Measurements from ENCODE around the gene SPDYE2. TPM values are rescaled to one million over a fixed set of nuclear protein-coding genes. Genes with fewer than 3 reads are reported as not detected.
A peak's percentile ranks its signal among the peaks of the same experiment; 100 is the strongest.
"Not testable (repeated sequence)": the region's sequence is repeated elsewhere in the genome, so short reads cannot be mapped to it uniquely, and the experiment has no call there.

The SPDYE2 gene
- polyA plus RNA-seq, 2 of the 4 experiments (the other 2 are of a cell fraction): not detected

DNA sequence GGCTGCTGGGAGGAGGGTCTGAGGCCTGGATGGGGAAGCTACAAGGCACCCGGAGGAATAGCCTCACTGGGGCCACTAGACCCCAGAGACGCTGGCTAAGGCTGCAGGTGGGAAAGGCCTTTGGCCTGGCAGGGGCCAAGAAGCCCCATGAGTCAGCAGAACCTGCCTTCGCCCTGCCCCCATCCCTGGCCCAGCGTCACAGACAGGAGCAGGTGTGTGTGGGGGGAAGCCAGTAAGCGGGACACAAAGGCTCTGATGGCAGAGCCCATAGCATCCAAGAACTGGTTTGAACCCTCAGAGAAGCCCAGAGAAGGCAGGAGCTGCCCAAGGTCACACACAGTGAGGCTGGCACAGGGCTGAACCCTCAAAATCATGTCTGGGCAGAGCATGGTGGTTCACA lies 55.8 kb downstream of the SPDYE2 start:
- H3K27ac ChIP-seq; ATAC-seq; FAIRE-seq; H3K4me1 ChIP-seq; POLR2A ChIA-PET; DNase-seq (ENCODE audit: low read depth in 1 of 2, low spot score in 1 of 2); H3K4me3 ChIP-seq; H3K4me2 ChIP-seq; H3K9me3 ChIP-seq; CTCF ChIA-PET: not testable (repeated sequence)
- no CpG with 5 or more reads among the region's 5 CpGs for WGBS (ENCODE audit: missing lambda C conversion rate)

DNA sequence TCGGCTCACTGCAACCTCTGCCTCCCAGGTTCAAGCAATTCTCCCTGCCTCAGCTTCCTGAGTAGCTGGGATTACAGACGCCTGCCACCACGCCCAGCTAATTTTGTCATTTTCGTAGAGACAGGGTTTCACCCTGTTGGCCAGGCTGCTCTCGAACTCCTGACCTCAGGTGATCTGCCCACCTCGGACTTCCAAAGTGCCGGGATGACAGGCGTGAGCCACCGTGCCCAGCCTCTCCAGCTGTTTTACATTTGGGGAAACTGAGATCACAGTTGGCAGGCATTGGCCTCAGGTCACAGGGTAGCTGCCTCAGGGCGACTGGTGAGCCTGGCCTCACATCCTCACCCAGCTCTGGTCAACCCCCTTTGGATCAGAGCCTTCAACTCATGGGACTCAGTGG lies 58.7 kb downstream of the SPDYE2 start:
- H3K4me1 ChIP-seq; FAIRE-seq; ATAC-seq; H3K4me2 ChIP-seq; DNase-seq (ENCODE audit: low read depth in 1 of 2, low spot score in 1 of 2); H3K27ac ChIP-seq; H3K4me3 ChIP-seq; POLR2A ChIA-PET; CTCF ChIA-PET; H3K9me3 ChIP-seq: not testable (repeated sequence)
- no CpG with 5 or more reads among the region's 10 CpGs for WGBS (ENCODE audit: missing lambda C conversion rate)

DNA sequence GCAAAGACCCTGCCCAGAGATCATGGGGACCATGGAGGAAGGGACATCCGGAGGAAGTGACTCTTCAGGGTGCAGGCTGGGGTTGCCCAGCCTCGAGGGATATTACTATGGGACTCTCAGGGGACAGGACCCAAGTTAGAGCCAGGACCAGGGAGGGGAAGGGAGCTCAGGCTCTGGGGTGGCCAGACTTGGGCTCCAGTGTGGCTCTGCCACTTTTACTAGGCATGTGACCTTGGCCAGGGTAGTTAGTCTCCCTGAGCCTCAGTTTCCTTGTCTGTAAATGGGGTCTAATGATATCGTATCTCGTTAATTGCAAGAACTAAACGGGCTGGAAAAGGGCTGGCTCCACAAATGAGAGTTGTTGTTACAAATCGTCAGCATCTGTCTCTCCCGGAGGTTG lies 59.4 kb downstream of the SPDYE2 start:
- H3K4me2 ChIP-seq; POLR2A ChIA-PET; H3K9me3 ChIP-seq; FAIRE-seq; H3K27ac ChIP-seq; H3K4me3 ChIP-seq; DNase-seq (ENCODE audit: low read depth in 1 of 2, low spot score in 1 of 2); CTCF ChIA-PET; H3K4me1 ChIP-seq: not testable (repeated sequence)
- ATAC-seq: peak; percentile 4 to 10; a peak in 3 of 6 replicates
- 95% methylated on average over 2 of the region's 7 CpGs for WGBS (ENCODE audit: missing lambda C conversion rate)

DNA sequence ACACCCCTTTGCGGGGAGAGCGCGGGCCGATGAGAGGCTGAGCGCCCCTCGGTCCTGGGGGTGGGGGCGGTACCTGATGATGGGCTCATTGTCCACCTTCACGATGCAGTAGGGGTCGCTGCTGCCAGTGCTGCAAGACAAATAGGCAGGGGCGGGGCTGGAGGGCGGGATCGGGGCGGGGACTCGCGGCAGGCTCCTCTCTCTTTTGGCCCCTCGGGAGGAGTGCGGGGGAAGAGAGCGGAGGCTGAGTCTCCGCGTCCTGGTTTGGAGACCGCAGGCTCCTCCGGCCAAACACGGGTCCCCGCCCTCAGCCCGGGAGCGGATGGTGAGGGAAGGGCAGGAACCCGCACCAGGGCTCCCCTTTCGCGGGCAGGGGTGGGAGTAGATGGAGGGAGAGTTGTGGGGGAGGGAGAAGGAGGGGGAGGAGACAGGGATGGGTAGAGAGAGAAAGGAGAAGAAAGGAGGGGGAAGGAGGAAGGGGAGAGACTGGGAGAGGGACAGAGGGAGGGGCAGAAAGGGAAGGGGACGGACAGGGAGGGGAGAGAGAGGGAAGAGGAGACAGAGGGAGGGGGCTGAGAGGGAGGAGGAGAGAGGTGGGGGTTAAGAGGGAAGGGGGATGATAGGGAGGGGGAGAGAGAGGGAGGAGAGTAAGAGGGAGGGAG lies 60.1 kb downstream of the SPDYE2 start:
- no CpG with 5 or more reads among the region's 30 CpGs for WGBS (ENCODE audit: missing lambda C conversion rate)
- H3K4me3 ChIP-seq; H3K9me3 ChIP-seq; H3K27ac ChIP-seq; DNase-seq (ENCODE audit: low read depth in 1 of 2, low spot score in 1 of 2); CTCF ChIA-PET; FAIRE-seq; H3K4me2 ChIP-seq; POLR2A ChIA-PET; H3K4me1 ChIP-seq: not testable (repeated sequence)
- ATAC-seq: peak; percentile 52 to 80

DNA sequence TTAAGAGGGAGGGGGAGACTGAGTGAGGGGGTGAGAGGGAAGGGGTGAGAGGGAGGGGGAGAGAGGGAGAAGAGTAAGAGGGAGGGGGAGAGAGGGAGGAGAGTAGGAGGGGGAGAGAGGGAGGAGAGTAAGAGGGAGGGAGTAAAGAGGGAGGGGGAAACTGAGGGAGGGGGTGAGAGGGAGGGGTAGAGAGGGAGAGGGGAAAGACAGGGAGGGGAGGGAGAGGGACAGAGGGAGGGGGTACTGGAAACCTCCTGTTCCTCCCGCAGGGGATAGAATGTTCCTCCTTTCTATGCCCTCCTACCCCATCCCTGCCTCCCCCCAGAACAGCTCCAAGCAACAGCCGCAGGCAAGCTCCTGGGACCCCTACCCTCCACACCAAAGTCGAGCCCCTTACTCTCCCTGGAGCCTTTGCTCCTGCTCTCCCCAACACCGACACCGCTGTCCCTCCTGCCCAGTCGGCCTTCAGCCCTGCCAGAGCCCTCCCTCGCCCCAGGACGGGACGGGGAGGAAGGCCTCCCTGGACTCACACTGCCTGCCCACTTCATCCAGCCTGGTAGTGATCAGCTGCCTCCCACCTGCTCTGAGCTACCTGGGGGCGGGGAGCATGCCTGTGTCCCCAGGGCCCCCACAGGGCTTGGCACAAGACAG lies 60.8 kb downstream of the SPDYE2 start:
- DNase-seq (ENCODE audit: low read depth in 1 of 2, low spot score in 1 of 2); POLR2A ChIA-PET; H3K9me3 ChIP-seq; CTCF ChIA-PET; FAIRE-seq; ATAC-seq; H3K4me1 ChIP-seq; H3K4me3 ChIP-seq; H3K4me2 ChIP-seq: not testable (repeated sequence)
- 66% methylated on average over 7 of the region's 10 CpGs for WGBS (ENCODE audit: missing lambda C conversion rate)
- 0 out of 6 replicates have a peak overlapping the region, but pooled peaks of 1 of the 2 experiments have one; percentile 45 for H3K27ac ChIP-seq

Other genes with a start within 250 kb of the SPDYE2 start
- not detected in 2 replicates for gene SPDYE6, start 194.8 kb upstream of the SPDYE2 start, polyA plus RNA-seq (2011; rRNA removed)
- gene SPDYE6, start 194.8 kb upstream of the SPDYE2 start, polyA plus RNA-seq (2017; fragmentation: RNase III; extraction: RNeasy Plus Mini Kit Qiagen cat#74134 plus additional on column Dnase treatment): not detected in 3 replicates
- gene PRKRIP1, start 154.9 kb upstream of the SPDYE2 start, polyA plus RNA-seq (2011; rRNA removed): 11.5 and 15.4 TPM in 2 replicates
- 21.3 to 25.6 TPM (median 24.1 TPM) in 3 replicates for gene PRKRIP1, start 154.9 kb upstream of the SPDYE2 start, polyA plus RNA-seq (2017; fragmentation: RNase III; extraction: RNeasy Plus Mini Kit Qiagen cat#74134 plus additional on column Dnase treatment)
- gene ORAI2, start 117.7 kb upstream of the SPDYE2 start, polyA plus RNA-seq (2011; rRNA removed): 12.8 and 14.6 TPM in 2 replicates
- 17.3 to 22.1 TPM (median 21.8 TPM) in 3 replicates for gene ORAI2, start 117.7 kb upstream of the SPDYE2 start, polyA plus RNA-seq (2017; fragmentation: RNase III; extraction: RNeasy Plus Mini Kit Qiagen cat#74134 plus additional on column Dnase treatment)
- gene ALKBH4, start 86.4 kb upstream of the SPDYE2 start, polyA plus RNA-seq (2011; rRNA removed): 3.1 and 4.0 TPM in 2 replicates
- gene ALKBH4, start 86.4 kb upstream of the SPDYE2 start, polyA plus RNA-seq (2017; fragmentation: RNase III; extraction: RNeasy Plus Mini Kit Qiagen cat#74134 plus additional on column Dnase treatment): 7.9 to 8.8 TPM (median 8.2 TPM) in 3 replicates
- 10.7 and 14.9 TPM in 2 replicates for gene LRWD1, start 86.2 kb upstream of the SPDYE2 start, polyA plus RNA-seq (2011; rRNA removed)
- 26.3 to 28.7 TPM (median 28.1 TPM) in 3 replicates for gene LRWD1, start 86.2 kb upstream of the SPDYE2 start, polyA plus RNA-seq (2017; fragmentation: RNase III; extraction: RNeasy Plus Mini Kit Qiagen cat#74134 plus additional on column Dnase treatment)
- gene POLR2J, start 72.3 kb upstream of the SPDYE2 start, polyA plus RNA-seq (2011; rRNA removed): 70.5 and 99.0 TPM in 2 replicates
- 101 to 107 TPM (median 104 TPM) in 3 replicates for gene POLR2J, start 72.3 kb upstream of the SPDYE2 start, polyA plus RNA-seq (2017; fragmentation: RNase III; extraction: RNeasy Plus Mini Kit Qiagen cat#74134 plus additional on column Dnase treatment)
- gene RASA4B, start 33.4 kb upstream of the SPDYE2 start, polyA plus RNA-seq (2011; rRNA removed): 0.83 and 0.93 TPM in 2 replicates
- gene RASA4B, start 33.4 kb upstream of the SPDYE2 start, polyA plus RNA-seq (2017; fragmentation: RNase III; extraction: RNeasy Plus Mini Kit Qiagen cat#74134 plus additional on column Dnase treatment): 1.4 to 1.5 TPM (median 1.4 TPM) in 3 replicates
- 1.4 and 1.7 TPM in 2 replicates for gene UPK3BL2, start 7.5 kb upstream of the SPDYE2 start, polyA plus RNA-seq (2011; rRNA removed)
- 3.3 to 3.9 TPM (median 3.7 TPM) in 3 replicates for gene UPK3BL2, start 7.5 kb upstream of the SPDYE2 start, polyA plus RNA-seq (2017; fragmentation: RNase III; extraction: RNeasy Plus Mini Kit Qiagen cat#74134 plus additional on column Dnase treatment)
- 29.5 and 52.4 TPM in 2 replicates for gene POLR2J3, start 21.4 kb downstream of the SPDYE2 start, polyA plus RNA-seq (2011; rRNA removed)
- gene POLR2J3, start 21.4 kb downstream of the SPDYE2 start, polyA plus RNA-seq (2017; fragmentation: RNase III; extraction: RNeasy Plus Mini Kit Qiagen cat#74134 plus additional on column Dnase treatment): 22.2 to 33.4 TPM (median 25.5 TPM) in 3 replicates
- 1.8 and 3.4 TPM in 2 replicates for gene RASA4, start 65.5 kb downstream of the SPDYE2 start, polyA plus RNA-seq (2011; rRNA removed)
- 1.3 to 3.2 TPM (median 2.6 TPM) in 3 replicates for gene RASA4, start 65.5 kb downstream of the SPDYE2 start, polyA plus RNA-seq (2017; fragmentation: RNase III; extraction: RNeasy Plus Mini Kit Qiagen cat#74134 plus additional on column Dnase treatment)
- 17.4 and 19.4 TPM in 2 replicates for gene UPK3BL1, start 91.6 kb downstream of the SPDYE2 start, polyA plus RNA-seq (2011; rRNA removed)
- gene UPK3BL1, start 91.6 kb downstream of the SPDYE2 start, polyA plus RNA-seq (2017; fragmentation: RNase III; extraction: RNeasy Plus Mini Kit Qiagen cat#74134 plus additional on column Dnase treatment): 7.9 to 10.2 TPM (median 8.2 TPM) in 3 replicates
- gene SPDYE2B, start 99.1 kb downstream of the SPDYE2 start, polyA plus RNA-seq (2011; rRNA removed): not detected in 2 replicates
- not detected in 3 replicates for gene SPDYE2B, start 99.1 kb downstream of the SPDYE2 start, polyA plus RNA-seq (2017; fragmentation: RNase III; extraction: RNeasy Plus Mini Kit Qiagen cat#74134 plus additional on column Dnase treatment)
- gene POLR2J2, start 120.4 kb downstream of the SPDYE2 start, polyA plus RNA-seq (2011; rRNA removed): 1.3 and 3.0 TPM in 2 replicates
- 0.19 to 0.53 TPM (median 0.43 TPM) in 3 replicates for gene POLR2J2, start 120.4 kb downstream of the SPDYE2 start, polyA plus RNA-seq (2017; fragmentation: RNase III; extraction: RNeasy Plus Mini Kit Qiagen cat#74134 plus additional on column Dnase treatment)
- gene FAM185A, start 197.8 kb downstream of the SPDYE2 start, polyA plus RNA-seq (2011; rRNA removed): 6.9 and 9.1 TPM in 2 replicates
- 7.4 to 8.1 TPM (median 7.5 TPM) in 3 replicates for gene FAM185A, start 197.8 kb downstream of the SPDYE2 start, polyA plus RNA-seq (2017; fragmentation: RNase III; extraction: RNeasy Plus Mini Kit Qiagen cat#74134 plus additional on column Dnase treatment)

Data from A549 (cell line).